SH-SY5Y (cell line): ENCODE data around the gene GGA2.

Source experiments
- GATA2 ChIP-seq: IDR thresholded peaks from 2 replicates; pipeline ENCODE4 v1.6.1; 2011; ENCODE audit warnings: mild to moderate bottlenecking, low read depth, low read length
- GATA3 ChIP-seq: IDR thresholded peaks from 2 replicates; pipeline ENCODE4 v1.6.1; 2011; ENCODE audit warnings: low read depth, mild to moderate bottlenecking, low read length, moderate library complexity

GGA2 gene

GRCh38 chr16:23480257-23480656 is 30.0 kb downstream of the GGA2 start:
- TF ChIP-seq GATA3 (no peak), GATA2 (no peak)

GRCh38 chr16:23479138-23479537 is 31.2 kb downstream of the GGA2 start:
- TF ChIP-seq GATA3 (no peak), GATA2 (no peak)

- no peak for TF ChIP-seq GATA3
- TF ChIP-seq GATA2, result no peak
Measured at GRCh38 chr16:23478566-23478965, 31.7 kb downstream of the GGA2 start.

GRCh38 chr16:23476289-23476688 is 34.0 kb downstream of the GGA2 start:
- no peak for TF ChIP-seq GATA3
- TF ChIP-seq GATA2, result no peak

- no peak for TF ChIP-seq GATA2
Measured at GRCh38 chr16:23469814-23470213, 40.5 kb downstream of the GGA2 start.

- TF ChIP-seq GATA2 (no peak), GATA3 (no peak)
Measured at GRCh38 chr16:23466162-23466885, 44.0 kb downstream of the GGA2 start.

- no peak for TF ChIP-seq GATA2
- no peak for TF ChIP-seq GATA3
Measured at GRCh38 chr16:23465179-23465578, 45.1 kb downstream of the GGA2 start.

GRCh38 chr16:23464196-23464595 is 46.1 kb downstream of the GGA2 start:
- no peak for TF ChIP-seq GATA3
- TF ChIP-seq GATA2, result no peak

GRCh38 chr16:23453338-23454052 is 56.8 kb downstream of the GGA2 start:
- TF ChIP-seq GATA2 (no peak), GATA3 (no peak)

- no peak for TF ChIP-seq GATA2
- no peak for TF ChIP-seq GATA3
Measured at GRCh38 chr16:23452572-23453337, 57.5 kb downstream of the GGA2 start, which contains the start of gene COG7. Gene COG7, minus strand, starts transcription at chr16:23453189. Its CDS starts 195 bp downstream, at chr16:23452994.

- no peak for TF ChIP-seq GATA3
- no peak for TF ChIP-seq GATA2
Measured at GRCh38 chr16:23452221-23452571, 58.1 kb downstream of the GGA2 start.

GRCh38 chr16:23448392-23448791 is 61.9 kb downstream of the GGA2 start:
- TF ChIP-seq GATA3 (no peak), GATA2 (no peak)

GRCh38 chr16:23436951-23437350 is 73.3 kb downstream of the GGA2 start:
- TF ChIP-seq GATA3, result no peak
- TF ChIP-seq GATA2, result no peak

GRCh38 chr16:23435500-23435899 is 74.8 kb downstream of the GGA2 start:
- no peak for TF ChIP-seq GATA2
- no peak for TF ChIP-seq GATA3

GRCh38 chr16:23434380-23434779 is 75.9 kb downstream of the GGA2 start:
- TF ChIP-seq GATA3 (no peak), GATA2 (no peak)
